ENCODE measurements around the gene BAHCC1. TPM values are rescaled to one million over a fixed set of nuclear protein-coding genes. Genes with fewer than 3 reads are reported as not detected.

Gene BAHCC1
- total and polyA plus RNA-seq, 2 of the 4 experiments (the other 2 are of a cell fraction), result 0.36 to 7.8 TPM

GRCh38 chr17:81465910-81466309, 70.7 kb downstream of the BAHCC1 start:
- no peaks in the 10 kb centered on the region; the same call in 1 of the 2 replicates for H4K20me1 ChIP-seq (ENCODE audit: insufficient read depth, low read length)
- H2BK20ac ChIP-seq (ENCODE audit: low read depth, low read length), result no peak overlapping the region
- POLR2A ChIA-PET (ENCODE audit: unreplicated experiment), result no interaction called here
- H3K18ac ChIP-seq (ENCODE audit: low read depth, low read length), result no peak overlapping the region
- H2AK5ac ChIP-seq (ENCODE audit: low read depth, low read length), result no peak overlapping the region
- no peak overlapping the region; the same call in 1 of the 2 replicates for H4K91ac ChIP-seq (ENCODE audit: insufficient read depth, low read depth, low read length)
- in situ Hi-C loops (cut with MboI; ENCODE audit: low sequenced_read_pairs) (no loop called here), dilution Hi-C loops (cut with HindIII; ENCODE audit: low sequenced_read_pairs, unreplicated experiment) (no loop called here), intact Hi-C loops (cut with micrococcal nuclease) (no loop called here)
- no peak overlapping the region for H3K4ac ChIP-seq (ENCODE audit: low read depth, low read length)
- no peaks in the 10 kb centered on the region for H3K79me1 ChIP-seq (ENCODE audit: low read depth in 1 of 2, low read length in 2 of 2)
- no peak overlapping the region for H3K23ac ChIP-seq (ENCODE audit: low read depth, low read length)
- no peak overlapping the region for H4K5ac ChIP-seq (ENCODE audit: low read depth, low read length)
- DNase-seq (no peak), ATAC-seq (ENCODE audit: low read depth) (no peak)
- no peak overlapping the region for H2BK120ac ChIP-seq (ENCODE audit: low read depth, low read length)
- H4K8ac ChIP-seq (ENCODE audit: low read depth in 2 of 2, low read length in 2 of 2), result no peak overlapping the region
- no peaks in the 10 kb centered on the region for H3K4me1 ChIP-seq (ENCODE audit: control insufficient read depth, insufficient read depth, low read length)
- no TSS peak for BruUV-seq (replicated peaks)
- WGBS, 2 experiments (ENCODE audit: extremely low coverage in 2 of 2, insufficient read length in 1 of 2), result 30% methylated on average over 1 of the region's 17 CpGs; no CpG with 5 or more reads in 1 of the 2 experiments
- no peak overlapping the region for H3K4me2 ChIP-seq (ENCODE audit: low read depth, low read length)
- no peaks in the 10 kb centered on the region for H3K27me3 ChIP-seq (ENCODE audit: control insufficient read depth, insufficient read depth, low read length)
- CTCF ChIA-PET, result no interaction called here
- H3K56ac ChIP-seq (ENCODE audit: extremely low read depth, insufficient read depth, low read length), result no peak overlapping the region
- no peak overlapping the region for H2AK9ac ChIP-seq (replicated peaks; ENCODE audit: low read depth, low read length, poor library complexity)
- no peaks in the 10 kb centered on the region for H3K9me3 ChIP-seq (ENCODE audit: control insufficient read depth, insufficient read depth, low read length)
- no peak overlapping the region for H2BK5ac ChIP-seq (ENCODE audit: low read depth, low read length, poor library complexity, severe bottlenecking)
- H3K4me3 ChIP-seq (ENCODE audit: insufficient read depth, low read depth, low read length), result no peak overlapping the region
- no peak for TF ChIP-seq CHD1 (IDR thresholded peaks at IDR 0.05; ENCODE audit: low read depth, low read length)
- no peak for TF ChIP-seq FOS (IDR thresholded peaks at IDR 0.05; ENCODE audit: low read depth, low read length)
- TF ChIP-seq POLR2A (IDR thresholded peaks at IDR 0.05; ENCODE audit: low read depth, low read length), result no peak
- TF ChIP-seq ELK1 (IDR thresholded peaks at IDR 0.05; ENCODE audit: borderline replicate concordance, low read depth, low read length), result no peak
- no peak for TF ChIP-seq SMC3 (IDR thresholded peaks at IDR 0.05; ENCODE audit: low read depth, low read length)
- no peak for TF ChIP-seq MAZ (IDR thresholded peaks at IDR 0.05; ENCODE audit: borderline replicate concordance, low read depth, low read length)
- TF ChIP-seq CEBPB (IDR thresholded peaks at IDR 0.05; ENCODE audit: low read depth, low read length), result no peak
- no peak for TF ChIP-seq BHLHE40 (IDR thresholded peaks at IDR 0.05; ENCODE audit: low read depth, low read length)
- no peak overlapping the region for H3K9ac ChIP-seq (ENCODE audit: low read depth, low read length)
- H3K9me1 ChIP-seq (ENCODE audit: insufficient read depth, low read length), result no peaks in the 10 kb centered on the region
- H2AFZ ChIP-seq (replicated peaks; ENCODE audit: low read length, poor library complexity), result no peak overlapping the region
- no peak overlapping the region for H3K27ac ChIP-seq (ENCODE audit: insufficient read depth, low read length)
- no peak overlapping the region for H3K14ac ChIP-seq (replicated peaks; ENCODE audit: low read depth, low read length)
- no peak overlapping the region for H2BK15ac ChIP-seq (ENCODE audit: low read depth, low read length)
- H3K36me3 ChIP-seq (ENCODE audit: control insufficient read depth, insufficient read depth, low read length), result peaks cover 21% of the 10 kb centered on the region
